Liver (tissue), 9 donors: ENCODE measurements around the gene EPHB2. TPM values are rescaled to one million over a fixed set of nuclear protein-coding genes. Genes with fewer than 3 reads are reported as not detected.
"Not testable (repeated sequence)": the region's sequence is repeated elsewhere in the genome, so short reads cannot be mapped to it uniquely, and the experiment has no call there.

Experiments used
- DNase-seq: peaks from one replicate; pipeline ENCODE4 v3.0.0-alpha.2; 2017; ENCODE audit warnings: low spot score
- H3K27ac ChIP-seq, 2 donors: one replicate each; pipeline ENCODE4 v1.7.0; 2013; ENCODE audit warnings: inconsistent platforms in 2 of 2, low read length in 2 of 2, control low read depth in 1 of 2, low read depth in 1 of 2, mild to moderate bottlenecking in 1 of 2
- H3K27me3 ChIP-seq, 4 donors: one replicate each; pipeline versions ENCODE4 v1.6.1 to v1.7.0; 2013; ENCODE audit warnings: low read length in 3 of 4, inconsistent platforms in 1 of 4, mild to moderate bottlenecking in 1 of 4, moderate library complexity in 1 of 4; ENCODE audit not compliant: control insufficient read depth in 4 of 4, insufficient read depth in 4 of 4
- H3K36me3 ChIP-seq, 4 donors: one replicate each; pipeline versions ENCODE4 v1.6.1 to v1.7.0; 2013; ENCODE audit warnings: low read length in 3 of 4, mild to moderate bottlenecking in 3 of 4, low read depth in 1 of 4, moderate library complexity in 1 of 4; ENCODE audit not compliant: control insufficient read depth in 4 of 4, insufficient read depth in 3 of 4
- H3K4me1 ChIP-seq, 4 donors: one replicate each; pipeline versions ENCODE4 v1.6.1 to v1.7.0; 2013; ENCODE audit warnings: low read length in 3 of 4, mild to moderate bottlenecking in 3 of 4, moderate library complexity in 1 of 4; ENCODE audit not compliant: control insufficient read depth in 4 of 4, insufficient read depth in 4 of 4
- H3K4me3 ChIP-seq, 3 donors: one replicate each; pipeline versions ENCODE4 v1.6.1 to v1.7.0; 2013; ENCODE audit warnings: low read length in 3 of 3, control low read depth in 1 of 3, low read depth in 1 of 3, mild to moderate bottlenecking in 1 of 3
- H3K9ac ChIP-seq, 2 donors: one replicate each; pipeline ENCODE4 v1.7.0; 2013; ENCODE audit warnings: low read length in 2 of 2, mild to moderate bottlenecking in 2 of 2, moderate library complexity in 2 of 2, control low read depth in 1 of 2, low read depth in 1 of 2
- H3K9me3 ChIP-seq, 4 donors: one replicate each; pipeline versions ENCODE4 v1.6.1 to v1.7.0; 2013; ENCODE audit warnings: low read length in 3 of 4; ENCODE audit not compliant: control insufficient read depth in 4 of 4
- EGR1 ChIP-seq, 2 donors: IDR thresholded peaks; 2 replicates each; pipeline ENCODE4 v1.6.1; 2016 to 2018; ENCODE audit warnings: antibody characterized with exemption in 2 of 2, low read depth in 2 of 2
- FOXA1 ChIP-seq: IDR thresholded peaks from 2 replicates; pipeline ENCODE4 v1.6.1; 2016; ENCODE audit warnings: antibody characterized with exemption
- FOXA2 ChIP-seq: IDR thresholded peaks from 2 replicates; pipeline ENCODE4 v1.6.1; 2016; ENCODE audit warnings: antibody characterized with exemption
- GABPA ChIP-seq, 2 donors: IDR thresholded peaks in 1 of 2; conservative IDR thresholded peaks in 1 of 2; 2 replicates each; pipeline ENCODE4 v1.6.1; 2016; ENCODE audit warnings: antibody characterized with exemption in 2 of 2, mild to moderate bottlenecking in 1 of 2, moderate library complexity in 1 of 2
- HNF4A ChIP-seq, 2 donors: conservative IDR thresholded peaks; 2 replicates each; pipeline ENCODE4 v1.6.1; 2016; ENCODE audit warnings: antibody characterized with exemption in 2 of 2, mild to moderate bottlenecking in 2 of 2
- HNF4G ChIP-seq: IDR thresholded peaks from 2 replicates; pipeline ENCODE4 v1.6.1; 2016; ENCODE audit warnings: antibody characterized with exemption
- JUND ChIP-seq, 2 donors: IDR thresholded peaks; 2 replicates each; pipeline ENCODE4 v1.6.1; 2016; ENCODE audit warnings: antibody characterized with exemption in 2 of 2
- NR2F2 ChIP-seq: IDR thresholded peaks from 2 replicates; pipeline ENCODE4 v1.6.1; 2016; ENCODE audit warnings: antibody characterized with exemption
- RAD21 ChIP-seq, 2 donors: IDR thresholded peaks; 2 replicates each; pipeline ENCODE4 v1.6.1; 2016; ENCODE audit warnings: antibody characterized with exemption in 2 of 2, mild to moderate bottlenecking in 2 of 2
- RXRA ChIP-seq, 2 donors: IDR thresholded peaks; 2 replicates each; pipeline ENCODE4 v1.6.1; 2017 to 2018; ENCODE audit warnings: antibody characterized with exemption in 2 of 2, mild to moderate bottlenecking in 1 of 2
- SP1 ChIP-seq: IDR thresholded peaks from 2 replicates; pipeline ENCODE4 v1.6.1; 2018; ENCODE audit warnings: antibody characterized with exemption, mild to moderate bottlenecking
- TAF1 ChIP-seq: conservative IDR thresholded peaks from 2 replicates; pipeline ENCODE4 v1.6.1; 2016; ENCODE audit warnings: antibody characterized with exemption, mild to moderate bottlenecking
- YY1 ChIP-seq: IDR thresholded peaks from 2 replicates; pipeline ENCODE4 v1.6.1; 2016; ENCODE audit warnings: antibody characterized with exemption, mild to moderate bottlenecking
- WGBS: extraction: QIAGEN DNeasy Blood & Tissue Kit; methylation state at CpG from one replicate; pipeline ENCODE4 v1.1.7; 2013; 5-methylcytosine and 5-hydroxymethylcytosine counted together
- polyA plus RNA-seq, 2 donors: library from polyadenylated mRNA; stranded (reverse) in 1 of 2; unstranded in 1 of 2; fragments of 200-250 nt in 1 of 2; fragments of >200 nt in 1 of 2; fragmentation: Nextera tagmentation in 1 of 2; extraction: Ambion mirVana in 1 of 2; gene quantifications; one replicate each; pipeline versions ENCODE4 v1.2.1 to v1.2.3, GENCODE V29; 2013 to 2015
- total RNA-seq, 2 donors: library from RNA; depleted of rRNA; stranded (reverse); fragments of >200 nt; gene quantifications; one replicate each; pipeline ENCODE4 v1.2.3, GENCODE V29; 2014
- TF ChIP-seq, protein P1 (sequence below): IDR thresholded peaks from 2 replicates; pipeline ENCODE4 v1.6.1; 2016; ENCODE audit warnings: antibody characterized with exemption, mild to moderate bottlenecking
- TF ChIP-seq, protein P2 (sequence below): IDR thresholded peaks from 2 replicates; pipeline ENCODE4 v1.6.1; 2016; ENCODE audit warnings: antibody characterized with exemption
- TF ChIP-seq, protein P3 (sequence below): IDR thresholded peaks from 2 replicates; pipeline ENCODE4 v1.6.1; 2016; ENCODE audit warnings: antibody characterized with exemption
- TF ChIP-seq, protein P4 (sequence below): IDR thresholded peaks from 2 replicates; pipeline ENCODE4 v1.6.1; 2016; ENCODE audit warnings: antibody characterized with exemption
- TF ChIP-seq, protein P5 (sequence below): fragments of 150-350 bp; IDR thresholded peaks from 2 replicates; pipeline ENCODE4 v1.5.1; 2017; ENCODE audit warnings: improper control_type of control experiment, low read depth, low read length; ENCODE audit not compliant: missing input control
- donor health status: healthy.
- donor health status: healthy.
- donor health status: healthy.
- donor health status: healthy.
- donor health status: healthy.

Gene EPHB2
- total and polyA plus RNA-seq, 4 donors: 0.07 to 1.0 (median 0.38) TPM

DNA sequence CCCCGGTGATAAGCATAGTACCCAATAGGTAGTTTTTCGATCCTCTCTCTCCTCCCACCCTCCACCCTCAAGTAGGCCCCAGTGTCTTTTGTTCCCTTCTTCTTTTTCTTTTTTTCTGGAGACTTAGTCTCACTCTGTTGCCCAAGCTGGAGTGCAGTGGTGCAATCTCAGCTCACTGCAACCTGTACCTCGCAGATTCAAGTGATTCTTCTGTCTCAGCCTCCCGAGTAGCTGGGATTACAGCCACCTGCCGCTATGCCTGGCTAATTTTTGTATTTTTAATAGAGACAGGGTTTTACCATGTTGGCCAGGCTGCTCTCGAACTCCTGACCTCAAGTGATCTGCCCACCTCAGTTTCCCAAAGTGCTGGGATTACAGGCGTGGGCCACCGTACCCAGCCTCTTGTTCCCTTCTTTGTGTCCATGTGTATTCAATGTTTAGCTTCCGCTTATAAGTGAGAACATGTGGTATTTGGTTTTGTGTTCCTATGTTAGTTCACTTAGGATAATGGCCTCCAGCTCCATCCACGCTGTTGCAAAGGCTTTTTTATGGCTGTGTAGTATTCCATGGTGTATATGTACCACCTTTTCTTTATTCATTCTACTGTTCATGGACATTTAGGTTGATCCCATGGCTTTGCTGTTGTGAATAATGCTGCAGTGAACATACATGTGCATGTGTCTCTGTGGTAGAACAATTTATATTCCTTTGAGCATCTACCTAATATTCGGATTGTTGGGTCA is 133.0 kb downstream of the EPHB2 start:
- H3K27ac ChIP-seq, H3K27me3 ChIP-seq, H3K4me3 ChIP-seq, DNase-seq, H3K4me1 ChIP-seq, H3K9ac ChIP-seq, H3K9me3 ChIP-seq, H3K36me3 ChIP-seq: not testable (repeated sequence)
- WGBS: 94% methylated on average over 11 of the region's 11 CpGs

DNA sequence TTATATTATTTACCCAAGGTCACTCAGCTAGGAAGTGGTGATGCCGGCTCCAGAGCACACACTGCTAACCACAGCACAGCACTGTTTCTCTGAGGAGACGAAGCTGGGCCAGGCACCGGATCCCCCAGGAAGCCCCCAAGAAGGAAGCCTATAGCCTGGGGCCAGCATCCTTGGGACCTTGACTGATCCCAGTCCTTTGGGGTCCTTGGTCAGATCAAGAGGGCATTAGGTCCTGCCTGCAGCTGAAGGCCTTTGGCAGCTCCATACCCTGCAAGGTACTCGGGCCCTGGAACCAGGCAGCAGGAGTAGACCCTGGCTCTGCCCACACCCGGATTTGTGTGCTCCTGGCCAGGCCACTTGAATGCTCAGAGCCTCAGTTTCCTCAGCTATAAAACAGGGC is 134.0 kb downstream of the EPHB2 start:
- H3K27ac ChIP-seq: no peak overlapping the region
- H3K9me3 ChIP-seq: peaks cover 2 to 10% (median 7%) of the 10 kb centered on the region in 4 donors
- no peak overlapping the region for H3K4me3 ChIP-seq
- DNase-seq: no peak
- no peaks in the 10 kb centered on the region for H3K36me3 ChIP-seq
- H3K4me1 ChIP-seq: no peaks in the 10 kb centered on the region
- H3K27me3 ChIP-seq: no peaks in the 10 kb centered on the region
- 92% methylated on average over 5 of the region's 5 CpGs for WGBS
- TF ChIP-seq YY1 (no peak), HNF4G (no peak), GABPA (IDR thresholded peaks at IDR 0.05 in 1 of 2, conservative IDR thresholded peaks at IDR 0.05 in 1 of 2) (no peak), JUND (IDR thresholded peaks at IDR 0.05) (no peak), FOXA1 (no peak), RAD21 (IDR thresholded peaks at IDR 0.05) (no peak), TAF1 (no peak), FOXA2 (no peak), EGR1 (IDR thresholded peaks at IDR 0.05; ENCODE audit: low read depth in 2 of 2) (no peak), SP1 (no peak), RXRA (IDR thresholded peaks at IDR 0.05) (no peak), HNF4A (conservative IDR thresholded peaks at IDR 0.05) (no peak), NR2F2 (no peak)
- TF ChIP-seq, protein P1, sequence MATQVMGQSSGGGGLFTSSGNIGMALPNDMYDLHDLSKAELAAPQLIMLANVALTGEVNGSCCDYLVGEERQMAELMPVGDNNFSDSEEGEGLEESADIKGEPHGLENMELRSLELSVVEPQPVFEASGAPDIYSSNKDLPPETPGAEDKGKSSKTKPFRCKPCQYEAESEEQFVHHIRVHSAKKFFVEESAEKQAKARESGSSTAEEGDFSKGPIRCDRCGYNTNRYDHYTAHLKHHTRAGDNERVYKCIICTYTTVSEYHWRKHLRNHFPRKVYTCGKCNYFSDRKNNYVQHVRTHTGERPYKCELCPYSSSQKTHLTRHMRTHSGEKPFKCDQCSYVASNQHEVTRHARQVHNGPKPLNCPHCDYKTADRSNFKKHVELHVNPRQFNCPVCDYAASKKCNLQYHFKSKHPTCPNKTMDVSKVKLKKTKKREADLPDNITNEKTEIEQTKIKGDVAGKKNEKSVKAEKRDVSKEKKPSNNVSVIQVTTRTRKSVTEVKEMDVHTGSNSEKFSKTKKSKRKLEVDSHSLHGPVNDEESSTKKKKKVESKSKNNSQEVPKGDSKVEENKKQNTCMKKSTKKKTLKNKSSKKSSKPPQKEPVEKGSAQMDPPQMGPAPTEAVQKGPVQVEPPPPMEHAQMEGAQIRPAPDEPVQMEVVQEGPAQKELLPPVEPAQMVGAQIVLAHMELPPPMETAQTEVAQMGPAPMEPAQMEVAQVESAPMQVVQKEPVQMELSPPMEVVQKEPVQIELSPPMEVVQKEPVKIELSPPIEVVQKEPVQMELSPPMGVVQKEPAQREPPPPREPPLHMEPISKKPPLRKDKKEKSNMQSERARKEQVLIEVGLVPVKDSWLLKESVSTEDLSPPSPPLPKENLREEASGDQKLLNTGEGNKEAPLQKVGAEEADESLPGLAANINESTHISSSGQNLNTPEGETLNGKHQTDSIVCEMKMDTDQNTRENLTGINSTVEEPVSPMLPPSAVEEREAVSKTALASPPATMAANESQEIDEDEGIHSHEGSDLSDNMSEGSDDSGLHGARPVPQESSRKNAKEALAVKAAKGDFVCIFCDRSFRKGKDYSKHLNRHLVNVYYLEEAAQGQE: no peak
- TF ChIP-seq, protein P2, sequence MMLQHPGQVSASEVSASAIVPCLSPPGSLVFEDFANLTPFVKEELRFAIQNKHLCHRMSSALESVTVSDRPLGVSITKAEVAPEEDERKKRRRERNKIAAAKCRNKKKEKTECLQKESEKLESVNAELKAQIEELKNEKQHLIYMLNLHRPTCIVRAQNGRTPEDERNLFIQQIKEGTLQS: no peak
- TF ChIP-seq, protein P3, sequence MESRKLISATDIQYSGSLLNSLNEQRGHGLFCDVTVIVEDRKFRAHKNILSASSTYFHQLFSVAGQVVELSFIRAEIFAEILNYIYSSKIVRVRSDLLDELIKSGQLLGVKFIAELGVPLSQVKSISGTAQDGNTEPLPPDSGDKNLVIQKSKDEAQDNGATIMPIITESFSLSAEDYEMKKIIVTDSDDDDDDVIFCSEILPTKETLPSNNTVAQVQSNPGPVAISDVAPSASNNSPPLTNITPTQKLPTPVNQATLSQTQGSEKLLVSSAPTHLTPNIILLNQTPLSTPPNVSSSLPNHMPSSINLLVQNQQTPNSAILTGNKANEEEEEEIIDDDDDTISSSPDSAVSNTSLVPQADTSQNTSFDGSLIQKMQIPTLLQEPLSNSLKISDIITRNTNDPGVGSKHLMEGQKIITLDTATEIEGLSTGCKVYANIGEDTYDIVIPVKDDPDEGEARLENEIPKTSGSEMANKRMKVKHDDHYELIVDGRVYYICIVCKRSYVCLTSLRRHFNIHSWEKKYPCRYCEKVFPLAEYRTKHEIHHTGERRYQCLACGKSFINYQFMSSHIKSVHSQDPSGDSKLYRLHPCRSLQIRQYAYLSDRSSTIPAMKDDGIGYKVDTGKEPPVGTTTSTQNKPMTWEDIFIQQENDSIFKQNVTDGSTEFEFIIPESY: no peak
- TF ChIP-seq, protein P4, sequence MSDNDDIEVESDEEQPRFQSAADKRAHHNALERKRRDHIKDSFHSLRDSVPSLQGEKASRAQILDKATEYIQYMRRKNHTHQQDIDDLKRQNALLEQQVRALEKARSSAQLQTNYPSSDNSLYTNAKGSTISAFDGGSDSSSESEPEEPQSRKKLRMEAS: no peak
- TF ChIP-seq, protein P5, sequence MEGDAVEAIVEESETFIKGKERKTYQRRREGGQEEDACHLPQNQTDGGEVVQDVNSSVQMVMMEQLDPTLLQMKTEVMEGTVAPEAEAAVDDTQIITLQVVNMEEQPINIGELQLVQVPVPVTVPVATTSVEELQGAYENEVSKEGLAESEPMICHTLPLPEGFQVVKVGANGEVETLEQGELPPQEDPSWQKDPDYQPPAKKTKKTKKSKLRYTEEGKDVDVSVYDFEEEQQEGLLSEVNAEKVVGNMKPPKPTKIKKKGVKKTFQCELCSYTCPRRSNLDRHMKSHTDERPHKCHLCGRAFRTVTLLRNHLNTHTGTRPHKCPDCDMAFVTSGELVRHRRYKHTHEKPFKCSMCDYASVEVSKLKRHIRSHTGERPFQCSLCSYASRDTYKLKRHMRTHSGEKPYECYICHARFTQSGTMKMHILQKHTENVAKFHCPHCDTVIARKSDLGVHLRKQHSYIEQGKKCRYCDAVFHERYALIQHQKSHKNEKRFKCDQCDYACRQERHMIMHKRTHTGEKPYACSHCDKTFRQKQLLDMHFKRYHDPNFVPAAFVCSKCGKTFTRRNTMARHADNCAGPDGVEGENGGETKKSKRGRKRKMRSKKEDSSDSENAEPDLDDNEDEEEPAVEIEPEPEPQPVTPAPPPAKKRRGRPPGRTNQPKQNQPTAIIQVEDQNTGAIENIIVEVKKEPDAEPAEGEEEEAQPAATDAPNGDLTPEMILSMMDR: no peak
- H3K9ac ChIP-seq: no peak overlapping the region
